ENCODE data around the gene FRMD6. TPM values are rescaled to one million over a fixed set of nuclear protein-coding genes. Genes with fewer than 3 reads are reported as not detected.

Gene FRMD6
- total and polyA plus RNA-seq, 8 donors = 19.8 to 33.5 (median 28.9) TPM

DNA sequence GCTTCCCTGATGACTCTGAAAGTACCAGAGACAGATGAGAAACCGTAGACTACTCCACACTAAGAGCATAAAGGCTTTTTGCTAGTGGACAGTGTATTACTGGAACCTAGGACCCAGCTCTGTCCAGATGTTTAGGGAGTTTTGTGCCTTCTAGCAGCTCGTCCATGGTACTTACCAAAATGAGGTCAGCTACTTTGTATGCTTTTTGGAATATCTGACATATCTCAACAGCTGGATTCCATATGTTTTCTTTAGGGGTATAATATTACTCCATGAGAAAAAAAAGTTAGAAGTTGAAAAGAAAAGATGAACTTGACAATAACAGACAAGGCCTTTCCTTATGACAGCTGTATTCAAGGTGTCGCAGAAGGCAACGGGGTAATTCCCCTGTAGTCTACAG lies 32.1 kb upstream of the FRMD6 start:
- Histone ChIP-seq H3K27me3 (no peaks in the 10 kb centered on the region), H3K36me3 (no peaks in the 10 kb centered on the region), H3K27ac (no peak overlapping the region), H3K4me1 (no peaks in the 10 kb centered on the region), H3K9me3 (no peaks in the 10 kb centered on the region), H3K4me3 (no peak overlapping the region)
- no peak for DNase-seq
- intact Hi-C loops (cut with DNase I) = no loop called here
- no peak for ATAC-seq
- no peak for TF ChIP-seq CTCF (IDR thresholded peaks at IDR 0.05)

GRCh38 chr14:51620056-51620455 lies 31.7 kb upstream of the FRMD6 start:
- no peaks in the 10 kb centered on the region for H3K36me3 ChIP-seq
- no peaks in the 10 kb centered on the region for H3K27me3 ChIP-seq
- DNase-seq = no peak
- no peak for TF ChIP-seq CTCF (IDR thresholded peaks at IDR 0.05)
- no peak for ATAC-seq
- H3K4me3 ChIP-seq = no peak overlapping the region
- H3K4me1 ChIP-seq = no peaks in the 10 kb centered on the region
- H3K27ac ChIP-seq = no peak overlapping the region
- intact Hi-C loops (cut with DNase I) = no loop called here
- H3K9me3 ChIP-seq = no peaks in the 10 kb centered on the region

GRCh38 chr14:51621654-51622053 lies 30.1 kb upstream of the FRMD6 start:
- no peak overlapping the region for H3K4me3 ChIP-seq
- no peaks in the 10 kb centered on the region for H3K9me3 ChIP-seq
- no peak for TF ChIP-seq CTCF (IDR thresholded peaks at IDR 0.05)
- ATAC-seq (no peak), DNase-seq (no peak)
- no peaks in the 10 kb centered on the region for H3K4me1 ChIP-seq
- H3K36me3 ChIP-seq = no peaks in the 10 kb centered on the region
- no peak overlapping the region for H3K27ac ChIP-seq
- intact Hi-C loops (cut with DNase I) = no loop called here
- H3K27me3 ChIP-seq = no peaks in the 10 kb centered on the region

DNA sequence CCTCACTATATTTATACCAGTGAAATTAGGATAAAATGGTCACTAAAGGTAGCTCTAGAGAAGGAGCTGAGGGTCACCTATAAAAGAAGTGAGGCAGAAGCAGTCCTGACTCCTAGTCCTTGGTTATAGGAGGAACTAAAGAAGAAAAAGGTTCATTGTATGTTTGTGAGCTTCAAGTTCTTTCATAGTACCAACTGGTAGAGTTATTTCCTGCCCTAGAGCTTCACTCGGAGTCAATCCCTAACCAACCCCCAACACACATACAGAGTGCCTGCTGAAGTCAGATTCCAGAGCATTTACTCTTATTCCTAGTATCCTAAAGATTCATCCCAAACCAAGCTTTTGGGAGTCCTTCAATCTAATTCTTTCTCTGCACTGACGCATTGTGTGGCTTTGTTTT lies 29.3 kb upstream of the FRMD6 start:
- Histone ChIP-seq H3K4me1 (no peaks in the 10 kb centered on the region), H3K9me3 (no peaks in the 10 kb centered on the region), H3K36me3 (no peaks in the 10 kb centered on the region), H3K27ac (no peak overlapping the region), H3K27me3 (no peaks in the 10 kb centered on the region), H3K4me3 (no peak overlapping the region)
- no peak for DNase-seq
- intact Hi-C loops (cut with DNase I) = no loop called here
- no peak for TF ChIP-seq CTCF (IDR thresholded peaks at IDR 0.05)
- ATAC-seq = no peak

DNA sequence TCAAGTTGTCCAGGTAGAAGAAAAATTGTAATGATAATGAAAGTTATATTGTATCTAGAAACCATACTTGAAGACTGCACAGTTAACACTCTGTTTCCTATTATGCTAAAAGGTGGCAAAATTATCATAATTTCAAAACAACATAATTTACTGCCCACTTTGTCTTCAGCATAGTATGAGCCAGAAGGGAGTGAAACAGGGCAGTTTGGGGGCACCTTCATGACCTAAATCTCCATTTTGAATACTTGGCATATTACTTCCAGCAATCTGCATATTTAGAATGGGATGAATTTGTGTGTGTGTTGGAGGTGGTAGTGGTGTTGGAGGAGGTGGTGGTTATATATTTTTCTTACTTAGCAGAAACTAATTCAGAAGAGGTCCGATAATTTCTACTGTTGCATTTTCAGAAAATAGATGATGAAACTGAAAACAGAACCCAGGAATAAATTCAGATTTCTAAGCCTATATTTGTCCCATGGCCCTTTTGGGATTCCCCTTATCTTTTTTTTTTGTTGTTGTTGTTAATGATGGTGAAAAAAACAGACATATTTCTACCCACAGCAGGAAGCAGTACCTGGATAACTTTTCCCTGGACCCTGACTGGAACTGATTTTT lies 26.6 kb upstream of the FRMD6 start:
- Histone ChIP-seq H3K27me3 (no peaks in the 10 kb centered on the region), H3K9me3 (no peaks in the 10 kb centered on the region), H3K4me3 (no peak overlapping the region), H3K36me3 (no peaks in the 10 kb centered on the region), H3K27ac (no peak overlapping the region), H3K4me1 (no peaks in the 10 kb centered on the region)
- no peak for ATAC-seq
- DNase-seq = no peak
- intact Hi-C loops (cut with DNase I) = no loop called here
- TF ChIP-seq CTCF (IDR thresholded peaks at IDR 0.05) = no peak
